NCI-H2107 treated with DMSO at 0.1 percent for 48 hours (cell line): Measurements from ENCODE around the gene MEIS2.

ENCODE experiments used
- DNase-seq: peaks from one replicate; lab custom pipeline; 2025; ENCODE audit not compliant: unreplicated experiment; lab: John Stamatoyannopoulos, UW

The MEIS2 gene

GRCh38 chr15:36882056-36882455 is 218.3 kb downstream of the MEIS2 start:
- DNase-seq: no peak

- no peak for DNase-seq
These were observed 218.8 kb downstream of the MEIS2 start for GRCh38 chr15:36881516-36881915.

- no peak for DNase-seq
These were observed 219.4 kb downstream of the MEIS2 start for GRCh38 chr15:36880913-36881460.

- DNase-seq: no peak
These were observed 220.0 kb downstream of the MEIS2 start for GRCh38 chr15:36880224-36880912.

GRCh38 chr15:36879568-36880222 is 220.7 kb downstream of the MEIS2 start:
- DNase-seq: no peak

- no peak for DNase-seq
These were observed 221.6 kb downstream of the MEIS2 start for GRCh38 chr15:36878684-36879262.

GRCh38 chr15:36877796-36878683 is 222.3 kb downstream of the MEIS2 start:
- no peak for DNase-seq

- no peak for DNase-seq
These were observed 223.1 kb downstream of the MEIS2 start for GRCh38 chr15:36877294-36877693.

GRCh38 chr15:36875740-36876334 is 224.5 kb downstream of the MEIS2 start:
- no peak for DNase-seq

GRCh38 chr15:36874930-36875329 is 225.4 kb downstream of the MEIS2 start:
- no peak for DNase-seq

- no peak for DNase-seq
These were observed 232.9 kb downstream of the MEIS2 start for GRCh38 chr15:36867436-36867835.

- DNase-seq: no peak
These were observed 233.5 kb downstream of the MEIS2 start for GRCh38 chr15:36866896-36867295.

- DNase-seq: peak; percentile 3
These were observed 236.8 kb downstream of the MEIS2 start for GRCh38 chr15:36863570-36863969.

- no peak for DNase-seq
These were observed 239.6 kb downstream of the MEIS2 start for GRCh38 chr15:36860792-36861191.

GRCh38 chr15:36858423-36858822 is 241.9 kb downstream of the MEIS2 start:
- no peak for DNase-seq

GRCh38 chr15:36856339-36856973 is 243.9 kb downstream of the MEIS2 start:
- DNase-seq: no peak

- no peak for DNase-seq
These were observed 249.5 kb downstream of the MEIS2 start for GRCh38 chr15:36850864-36851263.

GRCh38 chr15:36845270-36845669 is 255.1 kb downstream of the MEIS2 start:
- no peak for DNase-seq

- no peak for DNase-seq
These were observed 255.8 kb downstream of the MEIS2 start for GRCh38 chr15:36844534-36844998.

- no peak for DNase-seq
These were observed 256.5 kb downstream of the MEIS2 start for GRCh38 chr15:36843822-36844221.
